ENCODE data around the gene SUGP2. TPM values are rescaled to one million over a fixed set of nuclear protein-coding genes. Genes with fewer than 3 reads are reported as not detected.

SUGP2 gene
- polyA plus RNA-seq, 1 donor (not counting 4 experiments of a cell fraction or from before 2014, with no cell fraction given): 51.2 TPM

- no peaks in the 10 kb centered on the region for H3K4me1 ChIP-seq (ENCODE audit: control insufficient read depth, extremely low read depth, insufficient read depth, low read length)
- no peaks in the 10 kb centered on the region for H3K36me3 ChIP-seq (ENCODE audit: control insufficient read depth in 2 of 2, extremely low read depth in 1 of 2, insufficient read depth in 2 of 2, low read length in 2 of 2)
- TF ChIP-seq EZH2 (IDR thresholded peaks at IDR 0.05; ENCODE audit: low read length) (no peak), CTCF (optimal IDR thresholded peaks at IDR 0.05 in 1 of 3, IDR thresholded peaks at IDR 0.05 in 1 of 3, conservative IDR thresholded peaks at IDR 0.05 in 1 of 3; ENCODE audit: extremely low read depth in 1 of 3, insufficient read depth in 2 of 3, low read length in 3 of 3) (no peak)
- H3K9me1 ChIP-seq (ENCODE audit: control insufficient read depth, extremely low read depth, insufficient read depth, low read length): no peaks in the 10 kb centered on the region
- no peak overlapping the region for H3K4me3 ChIP-seq (ENCODE audit: control insufficient read depth in 2 of 3, extremely low read depth in 1 of 3, insufficient read depth in 2 of 3, low read depth in 1 of 3, low read length in 3 of 3)
- H3K9me3 ChIP-seq (ENCODE audit: control insufficient read depth, low read depth, low read length): no peaks in the 10 kb centered on the region
- dilution Hi-C loops (cut with MboI; ENCODE audit: extremely low pct_ligation_motif_present, low sequenced_read_pairs): no loop called here
- H3K27me3 ChIP-seq (ENCODE audit: control insufficient read depth, extremely low read depth, insufficient read depth, low read length): peaks cover 5% of the 10 kb centered on the region
- DNase-seq (ENCODE audit: low read depth, low spot score): no peak
- no peak overlapping the region for H2AFZ ChIP-seq (ENCODE audit: control insufficient read depth, low read length)
- no peaks in the 10 kb centered on the region for H4K20me1 ChIP-seq (ENCODE audit: control insufficient read depth, extremely low read depth, insufficient read depth, low read length)
- H3K9ac ChIP-seq (ENCODE audit: control insufficient read depth, extremely low read depth, insufficient read depth, low read length): no peak overlapping the region
- H3K4me2 ChIP-seq (ENCODE audit: control insufficient read depth, extremely low read depth, insufficient read depth, low read depth, low read length): no peak overlapping the region
- no peak overlapping the region for H3K27ac ChIP-seq (ENCODE audit: control insufficient read depth, insufficient read depth, low read length)
- FAIRE-seq: no peak
- no peaks in the 10 kb centered on the region for H3K79me2 ChIP-seq (ENCODE audit: control insufficient read depth, insufficient read depth, low read length)
Measured at GRCh38 chr19:18961767-18962620, 71.3 kb downstream of the SUGP2 start.

GRCh38 chr19:18960370-18960769 is 72.9 kb downstream of the SUGP2 start:
- Histone ChIP-seq H3K79me2 (ENCODE audit: control insufficient read depth, insufficient read depth, low read length) (no peaks in the 10 kb centered on the region), H3K27me3 (ENCODE audit: control insufficient read depth, extremely low read depth, insufficient read depth, low read length) (peaks cover 5% of the 10 kb centered on the region), H3K27ac (ENCODE audit: control insufficient read depth, insufficient read depth, low read length) (no peak overlapping the region), H4K20me1 (ENCODE audit: control insufficient read depth, extremely low read depth, insufficient read depth, low read length) (no peaks in the 10 kb centered on the region), H3K9me3 (ENCODE audit: control insufficient read depth, low read depth, low read length) (no peaks in the 10 kb centered on the region), H2AFZ (ENCODE audit: control insufficient read depth, low read length) (no peak overlapping the region), H3K4me3 (ENCODE audit: control insufficient read depth in 2 of 3, extremely low read depth in 1 of 3, insufficient read depth in 2 of 3, low read depth in 1 of 3, low read length in 3 of 3) (no peak overlapping the region), H3K36me3 (ENCODE audit: control insufficient read depth in 2 of 2, extremely low read depth in 1 of 2, insufficient read depth in 2 of 2, low read length in 2 of 2) (no peaks in the 10 kb centered on the region), H3K9me1 (ENCODE audit: control insufficient read depth, extremely low read depth, insufficient read depth, low read length) (no peaks in the 10 kb centered on the region), H3K9ac (ENCODE audit: control insufficient read depth, extremely low read depth, insufficient read depth, low read length) (no peak overlapping the region), H3K4me2 (ENCODE audit: control insufficient read depth, extremely low read depth, insufficient read depth, low read depth, low read length) (no peak overlapping the region), H3K4me1 (ENCODE audit: control insufficient read depth, extremely low read depth, insufficient read depth, low read length) (no peaks in the 10 kb centered on the region)
- dilution Hi-C loops (cut with MboI; ENCODE audit: extremely low pct_ligation_motif_present, low sequenced_read_pairs): no loop called here
- no peak for FAIRE-seq
- no peak for TF ChIP-seq EZH2 (IDR thresholded peaks at IDR 0.05; ENCODE audit: low read length)
- TF ChIP-seq CTCF (optimal IDR thresholded peaks at IDR 0.05 in 1 of 3, IDR thresholded peaks at IDR 0.05 in 1 of 3, conservative IDR thresholded peaks at IDR 0.05 in 1 of 3; ENCODE audit: extremely low read depth in 1 of 3, insufficient read depth in 2 of 3, low read length in 3 of 3): no peak
- no peak for DNase-seq (ENCODE audit: low read depth, low spot score)

Measured in keratinocyte (primary cell).